Esophagus squamous epithelium (tissue), 4 donors: ENCODE data around the gene SLC25A44.

Experiments
- POLR2A ChIP-seq, 4 donors: fragments of 450-650 bp; IDR thresholded peaks; one replicate each; pipeline ENCODE4 v1.6.1; 2017; ENCODE audit warnings: antibody characterized with exemption in 4 of 4, mild to moderate bottlenecking in 4 of 4, moderate library complexity in 3 of 4
- TF ChIP-seq, protein P1 (sequence below), 6 experiments: fragments of 450-650 bp in 4 of 6; fragments of 200-600 bp in 2 of 6; sonication (generic) in 2 of 6; IDR thresholded peaks; one replicate each; pipeline ENCODE4 v1.5.1; 2016 to 2019; ENCODE audit warnings: antibody characterized with exemption in 6 of 6, mild to moderate bottlenecking in 4 of 6, moderate library complexity in 4 of 6

DNA sequence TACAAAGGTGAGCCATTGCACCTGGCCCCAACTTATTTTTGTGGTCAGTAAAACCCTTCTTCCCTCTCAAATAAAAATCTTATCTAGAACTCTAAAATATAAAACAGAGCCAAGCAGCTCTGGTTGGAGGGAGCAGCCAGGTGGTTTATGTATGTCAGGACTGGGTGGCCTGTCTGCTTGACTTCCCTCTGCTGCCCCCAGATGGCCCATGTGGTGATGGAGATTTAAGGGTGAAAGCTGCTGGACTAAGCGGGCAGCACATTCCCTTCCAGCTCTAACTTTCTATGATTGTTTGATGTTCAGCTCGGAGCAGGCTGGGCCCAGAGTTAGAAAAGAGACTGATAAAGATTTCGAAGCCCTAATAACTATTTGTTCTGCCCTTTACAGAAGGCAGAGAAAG, 65.9 kb downstream of the SLC25A44 start:
- TF ChIP-seq, protein P1, sequence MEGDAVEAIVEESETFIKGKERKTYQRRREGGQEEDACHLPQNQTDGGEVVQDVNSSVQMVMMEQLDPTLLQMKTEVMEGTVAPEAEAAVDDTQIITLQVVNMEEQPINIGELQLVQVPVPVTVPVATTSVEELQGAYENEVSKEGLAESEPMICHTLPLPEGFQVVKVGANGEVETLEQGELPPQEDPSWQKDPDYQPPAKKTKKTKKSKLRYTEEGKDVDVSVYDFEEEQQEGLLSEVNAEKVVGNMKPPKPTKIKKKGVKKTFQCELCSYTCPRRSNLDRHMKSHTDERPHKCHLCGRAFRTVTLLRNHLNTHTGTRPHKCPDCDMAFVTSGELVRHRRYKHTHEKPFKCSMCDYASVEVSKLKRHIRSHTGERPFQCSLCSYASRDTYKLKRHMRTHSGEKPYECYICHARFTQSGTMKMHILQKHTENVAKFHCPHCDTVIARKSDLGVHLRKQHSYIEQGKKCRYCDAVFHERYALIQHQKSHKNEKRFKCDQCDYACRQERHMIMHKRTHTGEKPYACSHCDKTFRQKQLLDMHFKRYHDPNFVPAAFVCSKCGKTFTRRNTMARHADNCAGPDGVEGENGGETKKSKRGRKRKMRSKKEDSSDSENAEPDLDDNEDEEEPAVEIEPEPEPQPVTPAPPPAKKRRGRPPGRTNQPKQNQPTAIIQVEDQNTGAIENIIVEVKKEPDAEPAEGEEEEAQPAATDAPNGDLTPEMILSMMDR (IDR thresholded peaks at IDR 0.05), result no peak
- TF ChIP-seq POLR2A (IDR thresholded peaks at IDR 0.05), result no peak
